Vagina (tissue), 2 donors: Measurements from ENCODE around the gene DMRT1.

Source experiments
- CTCF ChIP-seq, 3 experiments: fragments of 450-650 bp in 2 of 3; fragments of 200-600 bp in 1 of 3; sonication (generic) in 1 of 3; IDR thresholded peaks; one replicate each; pipeline ENCODE4 v1.5.1; 2017 to 2019; ENCODE audit warnings: antibody characterized with exemption in 3 of 3, mild to moderate bottlenecking in 2 of 3, moderate library complexity in 2 of 3
- POLR2A ChIP-seq, 2 donors: fragments of 450-650 bp; IDR thresholded peaks; one replicate each; pipeline ENCODE4 v1.6.1; 2017; ENCODE audit warnings: antibody characterized with exemption in 2 of 2, mild to moderate bottlenecking in 2 of 2, moderate library complexity in 2 of 2
- POLR2AphosphoS5 ChIP-seq, 2 donors: sonication (generic); formaldehyde crosslinking; IDR thresholded peaks; one replicate each; pipeline ENCODE4 v1.9.0; 2017; ENCODE audit warnings: antibody characterized with exemption in 2 of 2, mild to moderate bottlenecking in 2 of 2, low read depth in 1 of 2; ENCODE audit not compliant: insufficient read depth in 1 of 2

- TF ChIP-seq CTCF (IDR thresholded peaks at IDR 0.05) (no peak), POLR2AphosphoS5 (IDR thresholded peaks at IDR 0.05; ENCODE audit: insufficient read depth in 1 of 2, low read depth in 1 of 2) (no peak), POLR2A (IDR thresholded peaks at IDR 0.05) (no peak)
These were observed 152.5 kb downstream of the DMRT1 start for GRCh38 chr9:994005-994404.
